Measurements from ENCODE around the gene PCDHGC5. TPM values are rescaled to one million over a fixed set of nuclear protein-coding genes. Genes with fewer than 3 reads are reported as not detected.

The PCDHGC5 gene
- total RNA-seq, 1 experiment from 2014 or later, result 3.4 TPM

DNA sequence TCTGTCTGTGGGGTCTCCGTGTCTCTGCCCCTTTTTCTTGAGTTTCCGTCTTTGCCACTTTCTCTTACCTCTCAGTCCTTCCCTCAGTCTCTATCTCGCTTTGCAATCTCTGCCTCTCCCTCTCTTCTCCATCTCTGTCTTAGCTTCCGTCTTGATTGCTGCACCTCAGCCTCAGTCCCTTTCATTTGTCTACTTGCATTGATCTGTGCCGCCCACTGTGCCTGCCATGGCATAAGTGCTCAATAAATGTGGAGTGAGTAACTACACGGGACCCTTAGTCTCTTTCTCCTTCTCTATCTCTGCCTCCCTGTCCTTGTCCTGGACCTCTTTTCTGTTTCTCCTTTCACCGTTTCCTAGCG lies 6.6 kb downstream of the PCDHGC5 start:
- no peak for TF ChIP-seq EZH2 (IDR thresholded peaks at IDR 0.05; ENCODE audit: borderline replicate concordance, low read depth, low read length, poor library complexity, severe bottlenecking)
- TF ChIP-seq, protein P1, sequence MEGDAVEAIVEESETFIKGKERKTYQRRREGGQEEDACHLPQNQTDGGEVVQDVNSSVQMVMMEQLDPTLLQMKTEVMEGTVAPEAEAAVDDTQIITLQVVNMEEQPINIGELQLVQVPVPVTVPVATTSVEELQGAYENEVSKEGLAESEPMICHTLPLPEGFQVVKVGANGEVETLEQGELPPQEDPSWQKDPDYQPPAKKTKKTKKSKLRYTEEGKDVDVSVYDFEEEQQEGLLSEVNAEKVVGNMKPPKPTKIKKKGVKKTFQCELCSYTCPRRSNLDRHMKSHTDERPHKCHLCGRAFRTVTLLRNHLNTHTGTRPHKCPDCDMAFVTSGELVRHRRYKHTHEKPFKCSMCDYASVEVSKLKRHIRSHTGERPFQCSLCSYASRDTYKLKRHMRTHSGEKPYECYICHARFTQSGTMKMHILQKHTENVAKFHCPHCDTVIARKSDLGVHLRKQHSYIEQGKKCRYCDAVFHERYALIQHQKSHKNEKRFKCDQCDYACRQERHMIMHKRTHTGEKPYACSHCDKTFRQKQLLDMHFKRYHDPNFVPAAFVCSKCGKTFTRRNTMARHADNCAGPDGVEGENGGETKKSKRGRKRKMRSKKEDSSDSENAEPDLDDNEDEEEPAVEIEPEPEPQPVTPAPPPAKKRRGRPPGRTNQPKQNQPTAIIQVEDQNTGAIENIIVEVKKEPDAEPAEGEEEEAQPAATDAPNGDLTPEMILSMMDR (conservative IDR thresholded peaks at IDR 0.05; ENCODE audit: low read depth, low read length), result no peak
- H3K27ac ChIP-seq (ENCODE audit: low read depth, low read length, poor library complexity, severe bottlenecking), result peak overlapping the region; percentile 94
- POLR2A ChIA-PET (ENCODE audit: low non-redundant PET), result no interaction called here
- H3K4me3 ChIP-seq (ENCODE audit: low read depth, low read length, poor library complexity, severe bottlenecking), result peak overlapping the region; percentile 41
- H3K27me3 ChIP-seq (replicated peaks; ENCODE audit: insufficient read depth, low read depth, low read length, poor library complexity), result no peaks in the 10 kb centered on the region
- peaks cover 9% of the 10 kb centered on the region for H3K36me3 ChIP-seq (ENCODE audit: insufficient read depth, low read length, poor library complexity, severe bottlenecking)
- BruUV-seq (replicated peaks), result TSS peak; percentile 87
- H3K9me3 ChIP-seq (ENCODE audit: low read depth, low read length, poor library complexity, severe bottlenecking), result no peaks in the 10 kb centered on the region
- DNase-seq (ENCODE audit: low spot score), result peak; percentile 72
- intact Hi-C loops (cut with micrococcal nuclease; ENCODE audit: unreplicated experiment), result loop anchor here (2.0 kb wide), 1 partner anchor 19 kb away; no protein-coding TSS in a partner anchor
- peaks cover 51% of the 10 kb centered on the region for H3K4me1 ChIP-seq (ENCODE audit: insufficient read depth, low read length, poor library complexity, severe bottlenecking)
- CTCF ChIA-PET, result interaction anchor here (1.1 to 1.2 kb wide), 4 partner anchors 18 to 29 kb away, joined by 5 to 7 read pairs (median 6); partner anchors contain the start of gene PCDHGC3

- BruUV-seq (replicated peaks), result no TSS peak
- H3K4me3 ChIP-seq (ENCODE audit: low read depth, low read length, poor library complexity, severe bottlenecking), result peak overlapping the region; percentile 41
- no peaks in the 10 kb centered on the region for H3K27me3 ChIP-seq (replicated peaks; ENCODE audit: insufficient read depth, low read depth, low read length, poor library complexity)
- peak; percentile 99 for DNase-seq (ENCODE audit: low spot score)
- TF ChIP-seq, protein P1 (conservative IDR thresholded peaks at IDR 0.05; ENCODE audit: low read depth, low read length), result no peak
- no peak for TF ChIP-seq EZH2 (IDR thresholded peaks at IDR 0.05; ENCODE audit: borderline replicate concordance, low read depth, low read length, poor library complexity, severe bottlenecking)
- CTCF ChIA-PET, result interaction anchor here (0.6 to 1.2 kb wide), 4 partner anchors 17 to 492 kb away, joined by 4 to 6 read pairs (median 5); partner anchors contain the start of gene PCDHGC3
- peak overlapping the region; percentile 94 for H3K27ac ChIP-seq (ENCODE audit: low read depth, low read length, poor library complexity, severe bottlenecking)
- peaks cover 3% of the 10 kb centered on the region for H3K36me3 ChIP-seq (ENCODE audit: insufficient read depth, low read length, poor library complexity, severe bottlenecking)
- intact Hi-C loops (cut with micrococcal nuclease; ENCODE audit: unreplicated experiment), result no loop called here
- H3K9me3 ChIP-seq (ENCODE audit: low read depth, low read length, poor library complexity, severe bottlenecking), result no peaks in the 10 kb centered on the region
- POLR2A ChIA-PET (ENCODE audit: low non-redundant PET), result no interaction called here
- peaks cover 51% of the 10 kb centered on the region for H3K4me1 ChIP-seq (ENCODE audit: insufficient read depth, low read length, poor library complexity, severe bottlenecking)
These were observed 7.2 kb downstream of the PCDHGC5 start for GRCh38 chr5:141496038-141496437.

DNA sequence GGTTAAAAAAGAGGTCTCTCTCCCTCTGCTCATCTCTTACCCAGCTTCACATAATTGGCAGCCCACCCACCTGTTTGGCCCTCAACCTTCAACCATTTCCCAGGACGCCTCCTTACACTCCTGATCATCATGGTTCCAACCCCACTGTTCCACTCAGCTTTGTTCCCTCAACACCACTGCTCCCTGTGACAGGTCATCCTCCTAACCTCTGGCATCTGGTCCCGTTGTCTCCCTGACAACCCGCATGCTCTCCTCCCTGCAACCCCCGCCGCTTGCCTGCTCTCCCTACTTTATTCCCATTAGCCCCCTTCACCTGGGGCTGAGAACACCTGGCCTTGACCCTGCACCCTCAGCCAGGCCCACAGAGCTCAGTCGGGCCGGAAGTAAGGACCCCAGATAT lies 12.9 kb downstream of the PCDHGC5 start:
- BruUV-seq (replicated peaks), result no TSS peak
- Histone ChIP-seq H3K9me3 (ENCODE audit: low read depth, low read length, poor library complexity, severe bottlenecking) (no peaks in the 10 kb centered on the region), H3K4me3 (ENCODE audit: low read depth, low read length, poor library complexity, severe bottlenecking) (no peak overlapping the region), H3K4me1 (ENCODE audit: insufficient read depth, low read length, poor library complexity, severe bottlenecking) (peaks cover 14% of the 10 kb centered on the region), H3K27ac (ENCODE audit: low read depth, low read length, poor library complexity, severe bottlenecking) (no peak overlapping the region), H3K27me3 (replicated peaks; ENCODE audit: insufficient read depth, low read depth, low read length, poor library complexity) (no peaks in the 10 kb centered on the region), H3K36me3 (ENCODE audit: insufficient read depth, low read length, poor library complexity, severe bottlenecking) (peaks cover 16% of the 10 kb centered on the region)
- no peak for DNase-seq (ENCODE audit: low spot score)
- intact Hi-C loops (cut with micrococcal nuclease; ENCODE audit: unreplicated experiment), result no loop called here
- ChIA-PET POLR2A (ENCODE audit: low non-redundant PET) (no interaction called here), CTCF (no interaction called here)
- TF ChIP-seq EZH2 (IDR thresholded peaks at IDR 0.05; ENCODE audit: borderline replicate concordance, low read depth, low read length, poor library complexity, severe bottlenecking), result no peak
- TF ChIP-seq, protein P1 (conservative IDR thresholded peaks at IDR 0.05; ENCODE audit: low read depth, low read length), result no peak
